GM19193 (cell line): ENCODE data around the gene CTSH.

ENCODE experiments used
- POLR2A ChIP-seq: IDR thresholded peaks from 4 replicates; pipeline ENCODE4 v1.6.1; 2011; ENCODE audit not compliant: insufficient read depth, insufficient read length; ENCODE audit errors: extremely low read depth

Gene CTSH

GRCh38 chr15:78923015-78923414 is 21.8 kb downstream of the CTSH start:
- TF ChIP-seq POLR2A = peak; percentile 3

GRCh38 chr15:78922527-78922926 is 22.3 kb downstream of the CTSH start:
- peak; percentile 14 for TF ChIP-seq POLR2A

- TF ChIP-seq POLR2A = peak; percentile 1
Measured at GRCh38 chr15:78921940-78922339, 22.9 kb downstream of the CTSH start.

GRCh38 chr15:78921517-78921916 is 23.3 kb downstream of the CTSH start:
- peak; percentile 48 for TF ChIP-seq POLR2A

GRCh38 chr15:78917888-78918287 is 27.0 kb downstream of the CTSH start:
- no peak for TF ChIP-seq POLR2A

GRCh38 chr15:78916088-78916487 is 28.8 kb downstream of the CTSH start:
- no peak for TF ChIP-seq POLR2A

- TF ChIP-seq POLR2A = no peak
Measured at GRCh38 chr15:78915341-78916087, 29.3 kb downstream of the CTSH start.

- TF ChIP-seq POLR2A = no peak
Measured at GRCh38 chr15:78914027-78914764, 30.6 kb downstream of the CTSH start.

- no peak for TF ChIP-seq POLR2A
Measured at GRCh38 chr15:78913012-78913411, 31.8 kb downstream of the CTSH start.

- TF ChIP-seq POLR2A = no peak
Measured at GRCh38 chr15:78912316-78912715, 32.5 kb downstream of the CTSH start.

- TF ChIP-seq POLR2A = no peak
Measured at GRCh38 chr15:78910271-78910670, 34.6 kb downstream of the CTSH start.

- TF ChIP-seq POLR2A = no peak
Measured at GRCh38 chr15:78909791-78910228, 35.0 kb downstream of the CTSH start.

- no peak for TF ChIP-seq POLR2A
Measured at GRCh38 chr15:78909160-78909695, 35.6 kb downstream of the CTSH start.

- no peak for TF ChIP-seq POLR2A
Measured at GRCh38 chr15:78907577-78907976, 37.3 kb downstream of the CTSH start.

- TF ChIP-seq POLR2A = no peak
Measured at GRCh38 chr15:78906316-78906620, 38.6 kb downstream of the CTSH start.
